ENCODE measurements around the gene GCNA. TPM values are rescaled to one million over a fixed set of nuclear protein-coding genes. Genes with fewer than 3 reads are reported as not detected.

The GCNA gene
- total and polyA plus RNA-seq, 10 of the 15 experiments (the other 5 are each of a cell fraction or from before 2014, with no cell fraction given), result 0.37 to 1.6 (median 0.90) TPM

DNA sequence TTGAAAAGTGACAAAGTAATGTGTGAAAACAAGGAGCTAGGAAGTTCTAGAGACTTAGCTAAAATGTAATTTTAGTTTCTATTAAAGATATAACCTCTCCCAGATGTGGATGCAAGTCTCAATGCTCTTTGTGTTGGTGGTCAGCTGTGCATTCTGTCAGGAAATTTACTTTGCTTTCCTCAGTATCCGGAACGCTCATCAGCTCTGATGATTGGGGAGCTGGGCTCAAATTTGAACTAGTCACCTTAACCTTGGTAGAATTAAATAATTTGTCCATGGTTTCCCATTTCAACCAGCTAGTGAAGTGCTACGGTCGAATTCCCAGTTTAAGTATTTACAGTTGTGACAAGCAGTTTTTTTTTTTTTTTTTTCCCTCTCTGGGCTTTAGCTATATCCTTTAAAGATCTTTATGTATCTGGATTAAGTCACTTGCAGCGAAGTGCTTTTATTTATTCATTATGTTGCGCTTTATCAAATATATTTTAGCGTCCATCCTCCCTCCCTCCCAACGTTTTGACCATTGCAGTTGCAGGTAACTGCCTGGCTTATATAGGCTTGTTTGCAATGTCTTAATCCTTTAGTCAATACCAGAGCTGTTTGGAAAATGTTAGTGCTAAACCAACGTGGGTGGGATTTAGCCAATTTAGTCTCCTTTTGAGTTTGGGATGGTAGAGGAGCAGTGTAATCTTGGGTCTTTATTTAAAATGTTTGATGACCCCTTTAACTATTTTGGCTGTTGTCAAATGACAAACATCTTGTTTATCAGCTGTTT, 43.3 kb upstream of the GCNA start:
- H3K9me3 ChIP-seq (replicated peaks; ENCODE audit: control insufficient read depth, insufficient read depth, low read length), result no peaks in the 10 kb centered on the region
- H3K4me1 ChIP-seq (ENCODE audit: control insufficient read depth, insufficient read depth, low read length), result 0 out of 2 replicates have a peak, but pooled peaks cover 3% of the 10 kb centered on the region
- WGBS (ENCODE audit: insufficient coverage, insufficient replicate concordance, low lambda C conversion rate, missing lambda C conversion rate), result 19% methylated on average over 9 of the region's 9 CpGs
- no peak for DNase-seq (ENCODE audit: low read depth, low spot score)
- no peaks in the 10 kb centered on the region for H3K27me3 ChIP-seq (replicated peaks in 1 of 2; ENCODE audit: control insufficient read depth in 2 of 2, insufficient read depth in 2 of 2, low read length in 1 of 2)
- peak overlapping the region; percentile 87 for H3K9ac ChIP-seq (ENCODE audit: control insufficient read depth, insufficient read depth, low read length)
- peaks cover 68% of the 10 kb centered on the region for H3K79me2 ChIP-seq (ENCODE audit: control insufficient read depth, insufficient read depth, low read length)
- ChIA-PET SMC1A (ENCODE audit: uncharacterized antibody, unreplicated experiment) (interaction anchor here (0.7 to 7.2 kb wide), 13 partner anchors 10 to 423 kb away, joined by 3 to 51 read pairs (median 3); no protein-coding TSS in a partner anchor), RAD21 (ENCODE audit: unreplicated experiment) (interaction anchor here (0.6 to 2.9 kb wide), 8 partner anchors 10 to 169 kb away, joined by 3 to 20 read pairs (median 5); partner anchors contain the start of genes CXCR3 and TAF1), CTCF (interaction anchor here (0.7 to 2.0 kb wide), 8 partner anchors 10 to 117 kb away, joined by 3 to 6 read pairs (median 4); partner anchors contain the start of gene CXCR3), POLR2A (interaction anchor here (0.6 to 2.3 kb wide), 9 partner anchors 9 to 169 kb away, joined by 3 to 10 read pairs (median 4); partner anchors contain the start of gene TAF1)
- H3K4me3 ChIP-seq, result peak overlapping the region; percentile 71
- no peak for ATAC-seq
- in situ Hi-C loops (cut with MboI) (loop anchor here (10.0 kb wide), 1 partner anchor 340 kb away; no protein-coding TSS in a partner anchor), intact Hi-C loops (cut with micrococcal nuclease; ENCODE audit: unreplicated experiment) (loop anchor here (5.0 kb wide), 2 partner anchors 117 to 168 kb away; partner anchors contain the start of gene TAF1)
- H4K20me1 ChIP-seq (ENCODE audit: control insufficient read depth, insufficient read depth), result peaks cover 2% of the 10 kb centered on the region; the same call in 1 of the 2 replicates
- peak overlapping the region; percentile 50; the same call in 1 of the 2 replicates for H3K4me2 ChIP-seq (ENCODE audit: control insufficient read depth, insufficient read depth)
- H2AFZ ChIP-seq (ENCODE audit: control insufficient read depth, low read depth, low read length), result no peak overlapping the region
- H3K27ac ChIP-seq (ENCODE audit: control insufficient read depth, insufficient read depth), result peak overlapping the region; percentile 21; the same call in 1 of the 2 replicates
- TSS peak; percentile 63 for BruUV-seq (replicated peaks)
- no peak for FAIRE-seq
- H3K36me3 ChIP-seq (ENCODE audit: control insufficient read depth in 2 of 2, insufficient read depth in 2 of 2, low read length in 1 of 2), result no peaks in the 10 kb centered on the region; a peak in 1 of 4 replicates
- TF ChIP-seq BMI1 (IDR thresholded peaks at IDR 0.05; ENCODE audit: borderline replicate concordance) (no peak), RAD51 (IDR thresholded peaks at IDR 0.05) (no peak), CREB1 (IDR thresholded peaks at IDR 0.05; ENCODE audit: low read depth) (no peak), DPF2 (IDR thresholded peaks at IDR 0.05) (no peak), CBFB (IDR thresholded peaks at IDR 0.05; ENCODE audit: low read depth) (no peak), BRCA1 (IDR thresholded peaks at IDR 0.05; ENCODE audit: low read depth, low read length) (no peak), CBX3 (IDR thresholded peaks at IDR 0.05; ENCODE audit: borderline replicate concordance, low read depth) (no peak), NFYB (IDR thresholded peaks at IDR 0.05; ENCODE audit: insufficient read depth, low read depth, low read length) (no peak), ESRRA (IDR thresholded peaks at IDR 0.05; ENCODE audit: low read length) (no peak), TBL1XR1 (IDR thresholded peaks at IDR 0.05; ENCODE audit: low read depth, low read length) (no peak), FOXM1 (IDR thresholded peaks at IDR 0.05; ENCODE audit: low read depth, low read length) (no peak), CHD1 (IDR thresholded peaks at IDR 0.05; ENCODE audit: low read depth, low read length) (no peak)
- TF ChIP-seq, protein P1, sequence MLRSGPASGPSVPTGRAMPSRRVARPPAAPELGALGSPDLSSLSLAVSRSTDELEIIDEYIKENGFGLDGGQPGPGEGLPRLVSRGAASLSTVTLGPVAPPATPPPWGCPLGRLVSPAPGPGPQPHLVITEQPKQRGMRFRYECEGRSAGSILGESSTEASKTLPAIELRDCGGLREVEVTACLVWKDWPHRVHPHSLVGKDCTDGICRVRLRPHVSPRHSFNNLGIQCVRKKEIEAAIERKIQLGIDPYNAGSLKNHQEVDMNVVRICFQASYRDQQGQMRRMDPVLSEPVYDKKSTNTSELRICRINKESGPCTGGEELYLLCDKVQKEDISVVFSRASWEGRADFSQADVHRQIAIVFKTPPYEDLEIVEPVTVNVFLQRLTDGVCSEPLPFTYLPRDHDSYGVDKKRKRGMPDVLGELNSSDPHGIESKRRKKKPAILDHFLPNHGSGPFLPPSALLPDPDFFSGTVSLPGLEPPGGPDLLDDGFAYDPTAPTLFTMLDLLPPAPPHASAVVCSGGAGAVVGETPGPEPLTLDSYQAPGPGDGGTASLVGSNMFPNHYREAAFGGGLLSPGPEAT (IDR thresholded peaks at IDR 0.05; ENCODE audit: low read depth), result no peak
- TF ChIP-seq, protein P2, sequence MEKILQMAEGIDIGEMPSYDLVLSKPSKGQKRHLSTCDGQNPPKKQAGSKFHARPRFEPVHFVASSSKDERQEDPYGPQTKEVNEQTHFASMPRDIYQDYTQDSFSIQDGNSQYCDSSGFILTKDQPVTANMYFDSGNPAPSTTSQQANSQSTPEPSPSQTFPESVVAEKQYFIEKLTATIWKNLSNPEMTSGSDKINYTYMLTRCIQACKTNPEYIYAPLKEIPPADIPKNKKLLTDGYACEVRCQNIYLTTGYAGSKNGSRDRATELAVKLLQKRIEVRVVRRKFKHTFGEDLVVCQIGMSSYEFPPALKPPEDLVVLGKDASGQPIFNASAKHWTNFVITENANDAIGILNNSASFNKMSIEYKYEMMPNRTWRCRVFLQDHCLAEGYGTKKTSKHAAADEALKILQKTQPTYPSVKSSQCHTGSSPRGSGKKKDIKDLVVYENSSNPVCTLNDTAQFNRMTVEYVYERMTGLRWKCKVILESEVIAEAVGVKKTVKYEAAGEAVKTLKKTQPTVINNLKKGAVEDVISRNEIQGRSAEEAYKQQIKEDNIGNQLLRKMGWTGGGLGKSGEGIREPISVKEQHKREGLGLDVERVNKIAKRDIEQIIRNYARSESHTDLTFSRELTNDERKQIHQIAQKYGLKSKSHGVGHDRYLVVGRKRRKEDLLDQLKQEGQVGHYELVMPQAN (conservative IDR thresholded peaks at IDR 0.05), result no peak
- TF ChIP-seq, protein P3, sequence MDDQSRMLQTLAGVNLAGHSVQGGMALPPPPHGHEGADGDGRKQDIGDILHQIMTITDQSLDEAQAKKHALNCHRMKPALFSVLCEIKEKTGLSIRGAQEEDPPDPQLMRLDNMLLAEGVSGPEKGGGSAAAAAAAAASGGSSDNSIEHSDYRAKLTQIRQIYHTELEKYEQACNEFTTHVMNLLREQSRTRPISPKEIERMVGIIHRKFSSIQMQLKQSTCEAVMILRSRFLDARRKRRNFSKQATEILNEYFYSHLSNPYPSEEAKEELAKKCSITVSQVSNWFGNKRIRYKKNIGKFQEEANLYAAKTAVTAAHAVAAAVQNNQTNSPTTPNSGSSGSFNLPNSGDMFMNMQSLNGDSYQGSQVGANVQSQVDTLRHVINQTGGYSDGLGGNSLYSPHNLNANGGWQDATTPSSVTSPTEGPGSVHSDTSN (IDR thresholded peaks at IDR 0.05; ENCODE audit: insufficient replicate concordance, low read depth, low read length), result no peak
- TF ChIP-seq, protein P4, sequence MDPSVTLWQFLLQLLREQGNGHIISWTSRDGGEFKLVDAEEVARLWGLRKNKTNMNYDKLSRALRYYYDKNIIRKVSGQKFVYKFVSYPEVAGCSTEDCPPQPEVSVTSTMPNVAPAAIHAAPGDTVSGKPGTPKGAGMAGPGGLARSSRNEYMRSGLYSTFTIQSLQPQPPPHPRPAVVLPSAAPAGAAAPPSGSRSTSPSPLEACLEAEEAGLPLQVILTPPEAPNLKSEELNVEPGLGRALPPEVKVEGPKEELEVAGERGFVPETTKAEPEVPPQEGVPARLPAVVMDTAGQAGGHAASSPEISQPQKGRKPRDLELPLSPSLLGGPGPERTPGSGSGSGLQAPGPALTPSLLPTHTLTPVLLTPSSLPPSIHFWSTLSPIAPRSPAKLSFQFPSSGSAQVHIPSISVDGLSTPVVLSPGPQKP (IDR thresholded peaks at IDR 0.05; ENCODE audit: low read depth, low read length), result no peak
